NCI-H526 treated with DMSO at 0.1 percent for 48 hours (cell line): ENCODE results near the gene LAPTM5.

Source experiments
- DNase-seq: peaks from one replicate; lab custom pipeline; 2025; lab: John Stamatoyannopoulos, UW

LAPTM5 gene

GRCh38 chr1:30728832-30729638 lies 28.5 kb downstream of the LAPTM5 start:
- DNase-seq = no peak

DNA sequence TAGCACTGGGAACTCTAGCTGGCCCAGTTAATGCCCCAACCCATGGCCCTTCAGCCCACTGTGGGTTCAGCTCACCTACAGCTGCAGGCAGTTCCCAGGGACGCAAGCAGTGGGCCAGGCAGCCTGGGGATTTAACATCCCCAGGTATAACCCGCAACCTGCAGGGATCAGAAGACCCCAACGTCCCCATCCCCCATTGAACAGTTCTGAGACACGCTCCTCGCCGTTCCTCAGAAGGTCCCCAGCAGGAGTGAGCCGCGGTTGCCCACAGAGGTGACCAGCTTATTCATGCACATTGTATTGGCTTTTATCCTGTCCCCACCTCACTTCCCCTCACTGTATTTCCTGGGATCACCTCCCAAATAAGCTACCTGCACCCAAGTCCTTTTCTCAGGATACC lies 29.2 kb downstream of the LAPTM5 start:
- no peak for DNase-seq

- no peak for DNase-seq
These were observed 29.8 kb downstream of the LAPTM5 start for GRCh38 chr1:30727824-30728223.

DNA sequence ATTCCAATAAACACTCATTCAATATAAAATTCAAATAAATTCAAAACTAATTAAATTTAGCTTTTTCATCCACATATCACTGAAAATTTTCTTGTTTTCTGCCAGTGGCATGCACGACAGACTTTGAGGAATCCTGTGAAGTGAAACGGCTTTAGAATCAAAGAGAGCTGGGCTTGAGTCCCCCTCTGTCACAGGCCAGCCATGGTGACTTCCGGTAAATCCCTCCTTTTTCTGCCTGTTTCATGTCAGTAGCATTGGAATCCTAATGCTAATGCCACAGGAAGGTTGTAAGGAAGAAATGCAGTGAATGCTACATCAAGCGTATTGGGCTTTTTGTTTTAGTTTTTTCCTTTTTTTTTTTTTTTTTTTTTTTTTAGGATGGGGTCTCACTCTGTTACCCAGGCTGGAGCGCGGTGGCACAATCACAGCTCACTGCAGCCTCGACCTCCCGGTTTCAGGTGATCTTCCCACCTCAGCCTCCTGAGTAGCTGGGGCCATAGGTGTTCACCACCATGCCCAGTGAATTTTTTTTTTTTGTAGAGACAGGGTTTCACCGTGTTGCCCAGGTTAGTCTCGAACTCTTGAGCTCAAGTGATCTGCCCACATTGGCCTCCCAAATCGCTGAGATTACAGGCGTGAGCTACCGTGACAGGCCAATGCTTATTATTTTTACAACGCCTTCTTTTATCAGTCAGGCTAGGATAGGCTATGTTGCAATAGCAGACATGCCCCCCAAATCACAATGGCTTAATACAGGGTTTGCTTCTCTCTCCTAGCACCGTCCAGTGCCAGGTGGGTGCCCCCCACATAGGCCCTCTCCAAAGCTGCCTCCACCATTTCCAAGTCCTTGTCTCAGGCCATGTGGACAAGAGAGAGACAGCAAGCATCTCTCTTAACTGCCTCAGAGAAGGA lies 30.5 kb downstream of the LAPTM5 start:
- no peak for DNase-seq

DNA sequence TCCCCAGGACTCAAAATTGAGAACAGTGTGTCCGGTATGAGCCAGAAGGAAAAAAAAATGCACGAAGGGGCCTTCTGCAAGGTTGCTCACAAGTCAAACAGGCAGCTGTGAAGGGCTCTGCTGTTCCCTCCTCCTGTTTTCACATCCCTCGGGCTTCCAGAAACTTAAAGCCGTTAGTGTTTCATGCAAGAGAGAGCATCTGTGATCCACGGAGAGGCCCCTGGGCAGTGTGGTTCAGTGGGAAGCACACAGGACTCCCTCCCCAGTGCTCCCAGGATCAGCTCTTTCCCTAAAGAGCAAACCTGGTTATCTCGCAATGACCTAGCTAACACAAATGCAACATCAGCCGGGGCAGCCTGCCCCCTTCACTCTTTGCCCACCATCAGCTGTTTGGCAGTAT lies 31.3 kb downstream of the LAPTM5 start:
- no peak for DNase-seq

GRCh38 chr1:30725450-30726095 lies 32.0 kb downstream of the LAPTM5 start:
- DNase-seq = no peak

DNA sequence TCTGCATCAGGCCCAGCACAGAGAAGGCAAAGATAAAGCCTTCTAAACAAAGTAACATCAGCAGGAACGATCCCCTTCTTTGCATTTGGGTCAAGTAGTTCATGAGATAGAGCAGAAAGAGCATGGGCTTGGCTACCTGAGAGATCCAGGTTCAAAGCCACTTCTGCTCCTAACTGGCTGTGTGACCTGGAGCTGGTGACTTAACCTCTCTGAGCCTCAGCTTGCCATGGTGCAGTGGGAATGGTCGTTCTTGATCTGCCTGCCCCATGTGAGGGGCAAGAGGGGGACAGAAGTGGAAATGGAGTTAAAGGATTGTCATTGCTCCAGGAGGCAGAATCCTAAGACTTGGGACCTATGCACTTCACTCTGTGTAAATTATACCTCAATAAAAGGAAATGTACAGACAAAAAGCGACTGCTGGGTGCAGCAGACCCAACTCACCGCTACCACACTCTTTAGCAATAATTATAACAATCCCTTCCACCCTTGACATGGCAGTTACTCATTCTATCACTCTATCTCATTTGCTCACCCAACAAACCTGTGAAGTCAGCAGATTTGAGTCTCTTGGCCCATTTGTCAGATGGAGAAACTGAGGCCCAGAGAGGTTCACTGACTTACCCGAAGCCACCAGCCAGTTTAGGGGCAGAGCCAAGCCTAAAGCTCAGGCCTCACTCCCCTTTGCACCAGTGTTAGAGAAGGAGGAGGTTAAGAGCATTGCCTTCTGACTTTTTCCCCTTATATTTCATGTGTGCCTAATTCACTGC lies 32.7 kb downstream of the LAPTM5 start:
- no peak for DNase-seq

GRCh38 chr1:30724175-30724574 lies 33.4 kb downstream of the LAPTM5 start:
- DNase-seq = no peak

- DNase-seq = no peak
These were observed 34.2 kb downstream of the LAPTM5 start, which contains the start of gene MATN1 for GRCh38 chr1:30723331-30723755. Gene MATN1, minus strand, starts transcription at chr1:30723585. Its CDS starts 34 bp downstream, at chr1:30723551.

DNA sequence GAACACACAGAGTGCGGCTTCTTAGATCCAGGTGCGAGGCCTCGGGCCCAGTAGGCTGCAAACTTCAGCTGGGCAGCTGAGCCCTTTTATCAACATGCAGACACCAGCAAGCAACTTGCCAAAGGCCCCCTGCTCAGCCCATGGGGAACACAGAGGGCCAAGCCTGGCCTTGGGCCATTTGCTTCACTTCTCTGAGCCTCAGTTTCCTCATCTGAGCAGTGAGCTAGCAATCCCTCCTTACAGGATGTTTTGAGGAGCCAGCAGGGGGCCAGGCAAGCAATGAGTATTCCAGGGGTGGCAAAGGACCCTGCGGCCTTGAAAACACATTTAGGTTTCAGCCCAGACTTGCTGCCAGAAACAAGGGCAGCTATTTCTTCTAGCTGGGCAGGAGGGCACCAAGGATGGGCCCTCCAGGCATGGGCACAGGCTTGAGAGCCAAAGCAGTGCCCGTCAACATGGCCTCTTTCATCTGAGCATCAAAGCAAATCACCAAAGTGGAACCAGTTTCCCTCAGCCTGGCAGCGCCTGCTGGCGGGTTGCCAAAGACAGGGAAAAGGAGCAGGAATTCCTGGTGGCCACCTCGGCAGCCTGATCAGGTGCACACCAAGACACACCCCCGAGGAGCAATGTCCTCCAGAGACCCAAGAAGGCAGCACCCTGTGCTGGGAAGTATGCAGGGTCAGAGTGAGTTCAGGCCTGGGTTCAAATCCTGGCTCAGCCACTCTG lies 35.6 kb downstream of the LAPTM5 start:
- no peak for DNase-seq

GRCh38 chr1:30721341-30721793 lies 36.2 kb downstream of the LAPTM5 start:
- no peak for DNase-seq

DNA sequence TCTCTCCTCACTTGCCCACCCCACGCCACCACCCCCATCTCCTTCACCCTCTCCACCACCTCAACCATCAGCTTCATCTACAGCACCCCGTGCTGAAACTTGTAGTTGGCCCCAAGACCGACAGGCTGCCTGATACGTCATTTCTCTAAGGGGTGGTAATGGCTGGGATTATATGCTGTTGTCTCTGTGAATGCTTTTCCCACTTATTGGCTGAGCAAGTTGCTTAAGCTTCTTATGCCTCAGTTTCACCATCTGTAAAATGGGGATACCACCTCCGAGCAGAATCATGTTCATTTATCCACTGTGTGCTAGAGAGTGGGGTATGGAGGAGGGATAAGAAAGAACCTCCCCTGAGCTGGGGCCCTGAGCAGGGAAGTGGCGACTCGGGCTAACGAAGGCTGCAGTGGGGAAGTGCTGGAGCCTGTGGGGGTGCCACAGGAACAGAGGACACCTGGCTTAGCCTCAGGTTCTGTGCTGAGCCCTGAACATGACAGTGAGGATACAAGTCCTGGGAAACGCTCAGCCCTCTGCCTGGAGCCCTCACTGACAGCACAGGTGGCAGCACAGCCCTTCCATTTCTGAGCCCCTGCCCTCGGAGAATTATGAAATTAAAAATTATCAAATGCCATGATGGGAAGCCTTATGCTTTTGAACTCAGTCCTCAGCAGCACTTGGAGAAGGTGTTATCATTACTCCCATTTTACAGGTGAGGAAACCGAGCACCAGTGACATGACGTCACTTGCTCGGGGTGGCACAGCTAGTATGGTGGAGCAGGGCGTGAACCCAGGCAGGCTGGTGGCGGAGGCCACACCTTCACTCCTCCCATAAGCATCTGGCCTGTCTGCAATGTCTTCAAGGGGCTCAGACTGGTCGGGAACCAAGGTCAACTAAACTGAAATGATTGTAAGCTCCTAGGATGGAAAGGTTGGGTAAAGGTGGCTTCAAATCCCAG lies 37.0 kb downstream of the LAPTM5 start:
- DNase-seq = no peak

DNA sequence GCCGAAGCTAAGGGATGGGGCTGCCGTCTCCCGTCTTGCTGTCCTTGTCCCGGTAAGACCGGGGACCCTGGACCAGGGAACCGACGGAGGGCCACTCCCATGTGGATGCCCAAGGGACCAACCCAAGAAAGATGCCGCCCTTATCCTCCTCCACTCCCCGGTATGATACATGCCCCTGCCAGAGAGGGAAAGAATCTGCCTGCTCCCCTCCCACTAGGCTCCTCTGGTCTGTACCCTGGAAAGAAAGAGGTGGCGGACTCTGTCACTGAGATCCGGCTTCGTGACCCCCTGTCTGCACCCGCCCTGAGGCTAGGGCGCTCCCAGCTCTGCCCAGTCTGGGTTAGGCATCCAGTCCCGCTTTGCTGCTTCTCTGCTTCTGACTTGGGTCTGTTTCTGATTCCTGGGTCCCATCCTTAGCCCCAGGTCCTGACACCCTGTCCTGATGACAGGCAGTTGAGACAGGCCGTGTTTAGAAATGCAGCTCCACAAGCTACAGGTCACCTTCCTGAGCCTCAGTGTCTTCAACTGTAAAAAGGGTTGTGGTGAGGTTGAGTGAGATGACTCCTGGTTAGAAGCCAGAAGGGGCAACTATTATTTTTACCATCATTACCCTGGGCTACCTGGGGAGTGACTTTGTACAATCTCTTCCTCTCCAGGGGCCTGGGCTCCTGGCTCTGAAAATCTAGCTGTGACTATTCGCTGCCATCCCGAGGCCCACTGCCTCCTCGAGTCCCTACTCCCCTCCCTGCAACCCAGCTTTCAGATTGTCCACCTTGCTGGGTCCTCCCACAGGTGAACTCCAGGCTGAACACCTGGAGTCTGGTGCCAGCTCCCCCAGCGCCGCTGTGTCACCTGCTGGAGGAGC lies 37.9 kb downstream of the LAPTM5 start:
- no peak for DNase-seq

DNA sequence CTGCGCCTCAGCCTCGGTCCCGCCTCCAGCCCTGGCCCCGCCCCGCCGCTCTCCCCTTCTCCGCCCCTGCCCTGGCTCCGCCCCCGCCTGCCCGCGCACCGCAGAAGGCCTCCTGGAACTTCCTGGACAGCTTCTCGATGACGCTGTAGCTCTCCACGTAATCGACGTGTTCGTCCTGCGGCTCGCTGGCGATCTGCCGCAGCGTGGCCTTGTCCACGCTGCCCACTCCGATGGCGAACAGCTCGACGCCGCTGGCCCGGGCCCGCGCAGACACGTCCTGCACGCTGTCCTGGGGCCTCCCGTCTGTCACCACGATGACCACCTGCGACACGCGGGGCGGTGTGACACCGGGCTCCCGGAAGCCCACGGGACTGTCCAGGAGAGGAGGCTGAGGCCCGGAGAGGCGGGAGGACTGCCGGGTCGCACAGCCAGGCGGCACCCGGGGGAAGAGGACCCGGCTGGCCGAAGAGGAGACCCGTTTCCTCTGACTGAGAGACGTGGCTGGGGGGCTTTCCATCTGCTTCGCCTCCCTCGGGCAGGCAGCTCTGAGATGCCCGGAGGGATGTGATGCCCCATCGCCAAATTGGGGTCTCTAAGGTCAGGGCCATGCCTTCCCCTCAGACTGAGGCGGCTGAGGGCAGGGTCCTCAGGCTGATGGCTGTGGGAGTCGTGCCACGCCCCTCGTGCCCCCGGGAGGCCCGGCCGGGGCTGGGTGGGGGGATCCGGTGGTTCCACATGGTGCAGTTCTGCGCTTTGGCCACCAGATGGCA lies 38.8 kb downstream of the LAPTM5 start:
- peak; percentile 93 for DNase-seq

- peak; percentile 96 for DNase-seq
These were observed 39.4 kb downstream of the LAPTM5 start for GRCh38 chr1:30718091-30718635.

DNA sequence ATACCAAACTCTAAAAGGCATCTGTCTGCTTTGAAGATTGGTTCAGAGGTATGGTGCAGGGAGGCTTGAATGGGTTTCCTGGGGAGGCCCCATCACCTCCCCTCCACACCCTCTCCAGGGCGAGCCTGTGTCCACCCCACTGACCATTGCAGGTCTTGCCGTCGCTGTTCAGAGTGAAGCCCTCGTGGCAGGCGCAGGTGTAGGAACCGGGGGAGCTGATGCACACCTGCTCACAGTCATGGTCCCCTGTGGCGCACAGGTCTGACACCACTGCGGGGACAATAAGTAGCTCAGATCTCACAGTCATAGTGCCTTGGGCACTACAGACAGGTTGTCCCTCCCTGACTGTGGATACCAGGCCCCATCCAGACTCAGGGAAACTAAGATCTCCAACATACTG lies 40.9 kb downstream of the LAPTM5 start:
- DNase-seq = no peak

GRCh38 chr1:30715886-30716285 lies 41.7 kb downstream of the LAPTM5 start:
- no peak for DNase-seq

DNA sequence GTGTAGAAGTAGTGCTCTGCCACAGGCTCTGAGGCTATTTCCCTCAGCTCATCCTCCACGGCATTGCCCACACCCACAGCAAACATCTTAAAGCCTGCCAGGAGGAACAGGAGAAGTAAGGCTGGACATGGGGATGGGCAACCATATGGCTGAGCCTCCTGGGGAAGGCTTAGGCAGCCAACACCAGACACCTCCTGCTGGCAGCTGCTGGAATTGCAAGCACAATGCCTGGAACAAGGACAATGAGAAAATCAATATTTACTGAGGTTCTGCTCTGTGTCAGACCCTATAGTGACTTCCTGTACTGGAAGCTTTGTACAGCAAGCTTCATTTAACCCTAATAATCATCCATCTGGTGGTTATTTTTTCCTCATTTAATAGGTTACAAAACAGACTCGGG lies 42.4 kb downstream of the LAPTM5 start:
- no peak for DNase-seq
